GM21423 (cell line): Measurements from ENCODE around the gene PLD5.
"Not testable (repeated sequence)": the region's sequence is repeated elsewhere in the genome, so short reads cannot be mapped to it uniquely, and the experiment has no call there.

Experiments
- ATAC-seq: cut with Tn5 transposase; IDR thresholded peaks from one replicate; pipeline ENCODE4 v1.9.1; 2021; ENCODE audit warnings: mild to moderate bottlenecking, moderate library complexity; ENCODE audit not compliant: unreplicated experiment

Gene PLD5

GRCh38 chr1:242427519-242427918, 97.0 kb downstream of the PLD5 start:
- ATAC-seq = no peak

DNA sequence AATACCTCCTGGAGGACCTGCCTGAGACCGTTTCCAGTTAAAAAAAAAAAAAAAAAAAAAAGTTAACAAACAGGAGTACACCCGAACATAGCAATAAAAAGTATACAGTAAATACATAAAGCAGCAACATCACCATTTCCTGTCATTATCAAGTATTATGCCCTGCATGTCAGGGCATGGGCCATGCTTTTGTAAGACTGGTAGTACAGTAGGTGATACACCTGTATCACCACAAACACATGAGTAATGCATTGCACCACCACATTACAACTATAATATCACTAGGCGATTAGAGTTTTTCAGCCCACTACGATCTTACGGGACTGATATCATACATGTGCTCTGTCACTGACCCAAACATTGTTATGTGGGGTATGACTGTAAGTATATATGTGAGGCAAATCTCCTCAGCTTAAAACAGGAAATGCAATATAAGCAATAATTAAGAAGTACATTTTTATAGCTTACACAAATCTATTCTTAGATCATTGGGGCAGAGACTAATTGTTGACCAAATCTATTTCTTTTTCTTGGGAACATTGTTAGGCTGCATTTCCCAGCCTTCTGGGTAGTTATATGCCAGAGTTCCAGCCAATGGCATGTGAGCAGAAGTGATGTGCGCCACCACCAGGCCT, 98.1 kb downstream of the PLD5 start:
- no peak for ATAC-seq

GRCh38 chr1:242425232-242425631, 99.3 kb downstream of the PLD5 start:
- ATAC-seq = no peak

- ATAC-seq = no peak
These were observed 107.8 kb downstream of the PLD5 start for GRCh38 chr1:242416657-242417056.

GRCh38 chr1:242412921-242413320, 111.6 kb downstream of the PLD5 start:
- no peak for ATAC-seq

- ATAC-seq = no peak
These were observed 112.6 kb downstream of the PLD5 start for GRCh38 chr1:242411901-242412300.

GRCh38 chr1:242405947-242406346, 118.5 kb downstream of the PLD5 start:
- no peak for ATAC-seq

GRCh38 chr1:242404296-242404695, 120.2 kb downstream of the PLD5 start:
- no peak for ATAC-seq

GRCh38 chr1:242402956-242403355, 121.5 kb downstream of the PLD5 start:
- ATAC-seq = no peak

GRCh38 chr1:242401937-242402336, 122.6 kb downstream of the PLD5 start:
- no peak for ATAC-seq

GRCh38 chr1:242398351-242398750, 126.1 kb downstream of the PLD5 start:
- ATAC-seq = no peak

DNA sequence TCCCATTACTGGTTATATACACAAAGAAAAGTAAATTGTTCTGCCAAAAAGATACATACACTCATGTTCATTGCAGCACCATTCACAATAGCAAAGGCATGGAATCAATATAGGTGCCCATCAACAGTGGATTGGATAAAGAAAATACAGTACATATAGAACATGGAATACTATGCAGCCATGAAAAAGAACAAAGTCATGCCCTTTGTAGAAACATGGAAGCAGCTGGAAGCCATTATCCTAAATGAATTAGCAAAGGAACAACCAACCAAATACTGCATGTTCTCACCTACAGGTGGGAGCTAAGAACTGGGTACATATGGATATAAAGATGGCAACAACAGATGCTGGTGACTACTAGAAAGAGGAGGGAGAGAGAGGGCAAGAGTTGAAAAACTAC, 132.6 kb downstream of the PLD5 start:
- ATAC-seq = no peak

- ATAC-seq = not testable (repeated sequence)
These were observed 148.4 kb downstream of the PLD5 start for GRCh38 chr1:242376121-242376520.

- not testable (repeated sequence) for ATAC-seq
These were observed 174.1 kb downstream of the PLD5 start for GRCh38 chr1:242350446-242350845.

DNA sequence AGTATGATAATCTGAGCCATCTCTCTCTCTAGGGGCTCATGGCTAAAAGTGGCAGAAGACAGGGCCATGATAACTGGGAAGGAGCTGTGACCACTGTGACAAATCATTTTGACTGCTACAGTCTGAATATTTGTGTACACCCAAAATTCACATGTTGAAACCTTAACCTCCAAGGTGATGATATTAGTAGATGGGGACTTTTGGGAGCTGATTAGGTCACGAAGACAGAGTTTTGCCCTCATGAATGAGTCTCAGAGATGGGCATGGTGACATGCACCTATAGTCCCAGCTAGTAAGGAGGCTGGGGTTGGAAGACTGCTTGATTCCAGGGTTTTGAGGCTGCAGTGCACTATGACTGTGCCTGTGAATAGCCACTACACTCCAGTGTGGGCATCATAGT, 174.9 kb downstream of the PLD5 start:
- ATAC-seq = no peak

DNA sequence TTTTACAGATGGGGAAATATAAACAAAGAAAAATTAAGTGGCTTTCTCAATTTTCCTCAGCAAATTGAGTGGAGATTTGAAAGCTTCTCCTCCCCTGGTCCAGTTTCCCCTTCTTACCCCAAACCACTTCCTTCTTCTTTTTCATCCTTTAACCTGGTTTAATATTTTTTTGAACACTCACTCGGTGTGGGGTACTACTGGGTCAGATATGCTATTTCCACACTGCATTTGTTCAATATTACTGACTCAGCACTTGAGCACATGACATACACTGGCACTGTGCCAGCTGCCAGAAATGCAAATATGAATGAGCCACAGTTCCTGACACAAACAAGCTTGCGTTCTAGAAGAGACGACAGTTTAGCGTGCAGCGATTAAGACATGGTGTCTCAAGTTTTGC, 193.6 kb downstream of the PLD5 start:
- ATAC-seq = peak; percentile 82

DNA sequence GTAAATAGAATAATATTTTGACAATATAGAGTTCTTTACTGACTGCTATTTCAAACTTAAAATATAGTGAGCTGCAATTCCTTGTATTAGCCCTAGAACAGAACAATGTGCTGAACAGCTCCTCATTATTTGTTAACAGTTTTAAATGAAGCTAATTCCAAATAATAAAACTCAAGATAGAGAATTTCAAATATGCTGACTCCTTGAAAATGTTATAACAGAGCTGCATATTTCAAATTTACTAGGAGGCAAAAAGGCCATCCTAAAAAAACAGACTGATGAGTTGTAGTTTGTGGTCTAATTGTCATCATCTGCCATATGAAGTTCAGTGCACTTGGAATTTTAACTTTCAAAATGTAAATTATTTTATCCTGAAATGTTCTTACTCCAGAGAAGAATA, 197.1 kb downstream of the PLD5 start:
- not testable (repeated sequence) for ATAC-seq

- ATAC-seq = not testable (repeated sequence)
These were observed 202.5 kb downstream of the PLD5 start for GRCh38 chr1:242321981-242322380.

DNA sequence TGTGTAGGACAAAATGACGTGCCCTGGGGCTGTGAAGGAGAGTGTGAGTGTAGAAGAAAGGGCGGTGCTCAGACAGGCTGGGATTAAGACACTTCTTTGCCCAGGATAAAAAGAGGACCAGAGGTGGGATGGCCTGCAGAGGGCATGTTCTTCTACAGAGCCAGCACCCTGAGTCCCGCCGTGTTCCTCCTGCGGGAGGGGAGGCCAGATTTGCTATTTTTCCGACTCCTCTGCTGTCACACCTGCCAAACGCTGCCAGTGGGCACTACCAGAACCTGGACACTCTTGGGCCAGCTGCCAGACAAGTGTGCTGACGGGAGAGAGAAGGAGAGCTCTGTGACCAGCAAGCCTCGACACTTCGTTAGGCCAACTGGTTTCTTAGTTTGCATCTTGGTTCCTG, 206.4 kb downstream of the PLD5 start:
- no peak for ATAC-seq

GRCh38 chr1:242314865-242315264, 209.6 kb downstream of the PLD5 start:
- ATAC-seq = not testable (repeated sequence)

- not testable (repeated sequence) for ATAC-seq
These were observed 210.3 kb downstream of the PLD5 start for GRCh38 chr1:242314085-242314649.

DNA sequence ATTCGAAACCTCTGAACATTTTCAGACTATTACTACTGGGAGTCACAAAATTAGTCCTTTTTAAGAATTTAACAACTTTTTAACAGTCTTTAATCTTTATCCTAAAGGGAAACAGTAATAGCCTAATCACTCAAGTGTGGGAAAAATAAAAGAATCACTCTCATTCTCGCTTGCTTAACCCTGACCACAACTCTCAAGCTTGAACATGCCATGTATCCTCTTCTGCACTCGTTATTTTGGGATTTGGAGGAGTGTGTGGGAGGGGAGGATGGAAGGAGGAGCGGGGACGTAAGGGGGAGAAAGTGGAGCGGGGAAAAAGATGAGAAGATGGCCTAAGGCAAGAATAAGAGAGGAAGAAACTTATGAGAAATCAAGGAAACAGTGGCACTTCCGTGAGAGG, 215.8 kb downstream of the PLD5 start:
- not testable (repeated sequence) for ATAC-seq

DNA sequence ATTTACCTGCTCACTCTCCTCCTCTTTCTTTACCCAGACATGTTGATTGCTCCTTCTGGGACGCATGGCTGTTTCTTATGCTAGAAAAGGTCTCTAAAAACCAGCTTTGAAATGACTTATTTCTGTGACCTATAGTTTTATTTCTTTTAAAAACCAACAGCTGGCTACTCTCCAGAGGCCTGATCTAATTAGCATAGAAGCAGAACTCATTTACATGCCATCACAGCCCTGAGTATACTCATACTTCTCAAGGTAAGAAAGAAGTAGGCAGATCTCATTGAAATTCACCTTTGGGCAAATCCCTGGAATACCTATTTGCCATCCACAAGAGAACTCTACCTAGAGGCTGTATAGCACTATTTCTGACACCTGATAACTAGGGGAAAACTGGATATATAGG, 230.7 kb downstream of the PLD5 start:
- ATAC-seq = not testable (repeated sequence)
